Stimulated activated CD4-positive, alpha-beta T cell treated with anti-CD3 and anti-CD28 coated beads, Interleukin-1b, Interleukin-23, amount 100 ng/mL, for 4 hours (primary cell): ENCODE data around the gene TOM1L1.

ENCODE experiments used
- DNase-seq, 2 donors: peaks; one replicate each; pipeline ENCODE4 v3.0.0-alpha.2; 2020; ENCODE audit warnings: low read depth in 2 of 2

Gene TOM1L1

GRCh38 chr17:54898576-54898975, 2.1 kb upstream of the TOM1L1 start:
- no peak for DNase-seq

- no peak for DNase-seq
These were observed 1.5 kb upstream of the TOM1L1 start for GRCh38 chr17:54899201-54899600.

- DNase-seq, result no peak
These were observed 763 bp upstream of the TOM1L1 start for GRCh38 chr17:54899721-54900456.

- DNase-seq, result no peak
These were observed 674 bp downstream of the TOM1L1 start for GRCh38 chr17:54901230-54901822.

- DNase-seq, result no peak
These were observed 1.4 kb downstream of the TOM1L1 start for GRCh38 chr17:54902017-54902416.

- DNase-seq, result no peak
These were observed 2.0 kb downstream of the TOM1L1 start for GRCh38 chr17:54902611-54903010.

- DNase-seq, result no peak
These were observed 2.7 kb downstream of the TOM1L1 start for GRCh38 chr17:54903375-54903774.

- no peak for DNase-seq
These were observed 6.0 kb downstream of the TOM1L1 start for GRCh38 chr17:54906683-54907082.

GRCh38 chr17:54907376-54907775, 6.7 kb downstream of the TOM1L1 start:
- DNase-seq, result no peak

- DNase-seq, result no peak
These were observed 9.1 kb downstream of the TOM1L1 start for GRCh38 chr17:54909766-54910165.

GRCh38 chr17:54916721-54917120, 16.1 kb downstream of the TOM1L1 start:
- no peak for DNase-seq

GRCh38 chr17:54919425-54919824, 18.8 kb downstream of the TOM1L1 start:
- no peak for DNase-seq

- DNase-seq, result no peak
These were observed 20.2 kb downstream of the TOM1L1 start for GRCh38 chr17:54920819-54921218.

GRCh38 chr17:54924405-54924804, 23.8 kb downstream of the TOM1L1 start:
- no peak for DNase-seq

- no peak for DNase-seq
These were observed 26.9 kb downstream of the TOM1L1 start for GRCh38 chr17:54927525-54927924.

GRCh38 chr17:54932711-54933110, 32.1 kb downstream of the TOM1L1 start:
- no peak for DNase-seq

GRCh38 chr17:54933921-54934320, 33.3 kb downstream of the TOM1L1 start:
- DNase-seq, result no peak

- DNase-seq, result no peak
These were observed 34.8 kb downstream of the TOM1L1 start for GRCh38 chr17:54935471-54935870.

GRCh38 chr17:54937018-54937417, 36.4 kb downstream of the TOM1L1 start:
- no peak for DNase-seq

- no peak for DNase-seq
These were observed 36.8 kb downstream of the TOM1L1 start for GRCh38 chr17:54937426-54937825.

- DNase-seq, result no peak
These were observed 40.6 kb downstream of the TOM1L1 start for GRCh38 chr17:54941285-54941684.

GRCh38 chr17:54944796-54945195, 44.1 kb downstream of the TOM1L1 start:
- DNase-seq, result no peak

GRCh38 chr17:54945231-54945630, 44.6 kb downstream of the TOM1L1 start:
- no peak for DNase-seq

GRCh38 chr17:54945671-54946070, 45.0 kb downstream of the TOM1L1 start:
- DNase-seq, result no peak
